ENCODE data around the gene CREBZF.

DNA sequence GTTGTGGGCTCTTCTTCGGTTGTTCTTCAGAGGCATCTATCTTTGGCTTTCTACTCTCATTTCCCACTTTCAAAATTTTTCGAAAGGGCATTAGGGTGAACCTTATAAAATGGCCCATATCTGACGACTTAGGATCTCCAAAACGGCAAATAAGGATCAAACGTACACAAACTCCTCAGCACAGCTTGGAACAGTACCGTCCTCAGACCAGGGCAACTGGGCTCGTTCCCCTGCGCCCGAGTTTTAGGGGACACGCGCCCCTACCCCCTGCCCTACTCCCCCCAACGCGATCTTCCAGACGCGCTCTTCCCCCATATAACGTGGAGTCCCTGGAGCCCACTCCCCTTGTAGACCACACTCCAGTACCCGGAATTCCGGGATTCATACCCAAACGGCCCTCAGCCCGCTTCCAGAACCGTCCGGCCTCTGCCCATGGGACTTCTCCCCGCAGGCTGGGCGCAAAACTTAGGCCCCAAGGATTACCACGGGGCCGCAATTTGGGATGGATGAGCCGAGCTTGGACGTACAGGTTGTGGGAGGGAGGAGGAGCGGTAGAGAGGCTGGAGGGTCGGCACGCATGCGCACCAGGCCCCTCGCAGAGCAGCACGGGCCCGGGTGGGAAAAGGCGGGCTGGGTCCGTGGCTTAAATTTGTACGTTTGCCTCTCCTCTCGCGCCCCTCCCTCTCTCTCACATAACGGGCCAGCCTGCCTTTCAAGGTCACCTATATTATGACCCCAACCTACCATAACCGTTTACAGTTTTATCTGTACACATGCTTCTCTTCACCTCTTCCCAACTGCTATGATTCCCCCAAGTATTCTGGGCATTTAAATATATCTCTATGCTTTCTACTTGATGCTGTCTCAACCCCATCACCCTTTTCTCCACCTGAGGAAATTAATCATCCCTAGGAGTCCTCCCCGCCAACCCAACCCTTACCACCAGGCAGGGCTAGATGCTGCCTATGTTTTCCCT is 17.7 kb upstream of the CREBZF start:
- TF ChIP-seq, protein P1, sequence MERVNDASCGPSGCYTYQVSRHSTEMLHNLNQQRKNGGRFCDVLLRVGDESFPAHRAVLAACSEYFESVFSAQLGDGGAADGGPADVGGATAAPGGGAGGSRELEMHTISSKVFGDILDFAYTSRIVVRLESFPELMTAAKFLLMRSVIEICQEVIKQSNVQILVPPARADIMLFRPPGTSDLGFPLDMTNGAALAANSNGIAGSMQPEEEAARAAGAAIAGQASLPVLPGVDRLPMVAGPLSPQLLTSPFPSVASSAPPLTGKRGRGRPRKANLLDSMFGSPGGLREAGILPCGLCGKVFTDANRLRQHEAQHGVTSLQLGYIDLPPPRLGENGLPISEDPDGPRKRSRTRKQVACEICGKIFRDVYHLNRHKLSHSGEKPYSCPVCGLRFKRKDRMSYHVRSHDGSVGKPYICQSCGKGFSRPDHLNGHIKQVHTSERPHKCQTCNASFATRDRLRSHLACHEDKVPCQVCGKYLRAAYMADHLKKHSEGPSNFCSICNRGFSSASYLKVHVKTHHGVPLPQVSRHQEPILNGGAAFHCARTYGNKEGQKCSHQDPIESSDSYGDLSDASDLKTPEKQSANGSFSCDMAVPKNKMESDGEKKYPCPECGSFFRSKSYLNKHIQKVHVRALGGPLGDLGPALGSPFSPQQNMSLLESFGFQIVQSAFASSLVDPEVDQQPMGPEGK (CRISPR knock-in tag; IDR thresholded peaks at IDR 0.05; ENCODE audit: borderline replicate concordance), result no peak
- TF ChIP-seq ZFP3 (CRISPR knock-in tag; IDR thresholded peaks at IDR 0.05), result no peak
- TF ChIP-seq RARB (CRISPR knock-in tag; IDR thresholded peaks at IDR 0.05), result no peak
- TF ChIP-seq, protein P2, sequence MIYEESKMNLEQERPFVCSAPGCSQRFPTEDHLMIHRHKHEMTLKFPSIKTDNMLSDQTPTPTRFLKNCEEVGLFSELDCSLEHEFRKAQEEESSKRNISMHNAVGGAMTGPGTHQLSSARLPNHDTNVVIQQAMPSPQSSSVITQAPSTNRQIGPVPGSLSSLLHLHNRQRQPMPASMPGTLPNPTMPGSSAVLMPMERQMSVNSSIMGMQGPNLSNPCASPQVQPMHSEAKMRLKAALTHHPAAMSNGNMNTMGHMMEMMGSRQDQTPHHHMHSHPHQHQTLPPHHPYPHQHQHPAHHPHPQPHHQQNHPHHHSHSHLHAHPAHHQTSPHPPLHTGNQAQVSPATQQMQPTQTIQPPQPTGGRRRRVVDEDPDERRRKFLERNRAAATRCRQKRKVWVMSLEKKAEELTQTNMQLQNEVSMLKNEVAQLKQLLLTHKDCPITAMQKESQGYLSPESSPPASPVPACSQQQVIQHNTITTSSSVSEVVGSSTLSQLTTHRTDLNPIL (CRISPR knock-in tag; IDR thresholded peaks at IDR 0.05; ENCODE audit: low read depth), result no peak
- no peak for TF ChIP-seq ARNTL (CRISPR knock-in tag; IDR thresholded peaks at IDR 0.05; ENCODE audit: borderline replicate concordance, low read depth)
- TF ChIP-seq TCF4 (CRISPR knock-in tag; IDR thresholded peaks at IDR 0.05; ENCODE audit: borderline replicate concordance), result no peak
- no peak for TF ChIP-seq ZC3H10 (CRISPR knock-in tag; IDR thresholded peaks at IDR 0.05)
- TF ChIP-seq PPARA (CRISPR knock-in tag; IDR thresholded peaks at IDR 0.05; ENCODE audit: borderline replicate concordance), result no peak
- no peak for TF ChIP-seq CSDC2 (CRISPR knock-in tag; IDR thresholded peaks at IDR 0.05)

All from SK-N-SH treated with all-trans-retinoic acid at 6 μM for 48 hours (cell line).